IMR-90 (cell line): Measurements from ENCODE around the gene C10orf62. TPM values are rescaled to one million over a fixed set of nuclear protein-coding genes. Genes with fewer than 3 reads are reported as not detected.

Source experiments
- ATAC-seq: fragments of 200-7000 bp; cut with Tn5 transposase; 2 replicates; pipeline ENCODE4 v1.9.1; 2020; ENCODE audit warnings: low read depth, mild to moderate bottlenecking, moderate library complexity
- BruUV-seq: library from RNA; stranded (reverse); fragments of 400-500 nt; replicated peaks from 2 replicates; lab custom pipeline; 2021; lab: Mats Ljungman, UMichigan
- CTCF ChIA-PET: fragments of 300-600 bp; formaldehyde crosslinking; extraction: SDS; loops from one replicate; lab custom pipeline; 2021; ENCODE audit warnings: antibody characterized with exemption; lab: Yijun Ruan, JAX
- POLR2A ChIA-PET: fragments of 300-600 bp; sonication (Branson Sonifier 250); formaldehyde crosslinking; loops from one replicate; lab custom pipeline; 2022; ENCODE audit warnings: antibody characterized with exemption; ENCODE audit not compliant: unreplicated experiment; lab: Charles Lee
- DNase-seq: peaks from one replicate; pipeline ENCODE4 v3.0.0; 2013
- H2AFZ ChIP-seq: replicated peaks from 2 replicates; pipeline ENCODE3; 2013; ENCODE audit warnings: low read length, mild to moderate bottlenecking; ENCODE audit not compliant: poor library complexity
- H2AK5ac ChIP-seq: 2 replicates; pipeline ENCODE4 v1.6.1; 2013; ENCODE audit warnings: low read depth, low read length, inconsistent platforms
- H2AK9ac ChIP-seq: replicated peaks from 2 replicates; pipeline ENCODE3; 2013; ENCODE audit warnings: mild to moderate bottlenecking, low read depth, low read length, moderate library complexity; ENCODE audit not compliant: poor library complexity
- H2BK120ac ChIP-seq: 2 replicates; pipeline ENCODE4 v1.6.1; 2013; ENCODE audit warnings: low read depth, low read length, inconsistent platforms
- H2BK15ac ChIP-seq: 3 replicates; pipeline ENCODE4 v1.6.1; 2013; ENCODE audit warnings: low read depth, low read length, inconsistent platforms
- H2BK20ac ChIP-seq: 2 replicates; pipeline ENCODE4 v1.6.1; 2013; ENCODE audit warnings: low read depth, mild to moderate bottlenecking, inconsistent platforms, low read length, moderate library complexity
- H2BK5ac ChIP-seq: 2 replicates; pipeline ENCODE4 v1.6.1; 2013; ENCODE audit warnings: mild to moderate bottlenecking, low read depth, low read length, inconsistent platforms; ENCODE audit not compliant: poor library complexity, severe bottlenecking
- H3K14ac ChIP-seq: replicated peaks from 2 replicates; pipeline ENCODE4 v1.6.1; 2013; ENCODE audit warnings: low read depth, low read length, inconsistent platforms
- H3K18ac ChIP-seq: 2 replicates; pipeline ENCODE4 v1.6.1; 2013; ENCODE audit warnings: low read depth, low read length, control low read depth
- H3K23ac ChIP-seq: 2 replicates; pipeline ENCODE4 v1.6.1; 2013; ENCODE audit warnings: low read depth, low read length, inconsistent platforms
- H3K27ac ChIP-seq: 2 replicates; pipeline ENCODE4 v1.5.1; 2013; ENCODE audit warnings: mild to moderate bottlenecking, control low read depth, low read length; ENCODE audit not compliant: insufficient read depth
- H3K27me3 ChIP-seq: 2 replicates; pipeline ENCODE4 v1.6.1; 2013; ENCODE audit warnings: low read length; ENCODE audit not compliant: control insufficient read depth, insufficient read depth
- H3K36me3 ChIP-seq: 2 replicates; pipeline ENCODE4 v1.6.1; 2013; ENCODE audit warnings: low read length, mixed read lengths; ENCODE audit not compliant: control insufficient read depth, insufficient read depth
- H3K4ac ChIP-seq: 2 replicates; pipeline ENCODE4 v1.6.1; 2013; ENCODE audit warnings: low read depth, low read length, inconsistent platforms
- H3K4me1 ChIP-seq: 2 replicates; pipeline ENCODE4 v1.6.1; 2013; ENCODE audit warnings: low read length, mixed read lengths; ENCODE audit not compliant: control insufficient read depth, insufficient read depth
- H3K4me2 ChIP-seq: 2 replicates; pipeline ENCODE4 v1.6.1; 2013; ENCODE audit warnings: low read depth, mild to moderate bottlenecking, control low read depth, low read length, moderate library complexity
- H3K4me3 ChIP-seq: 2 replicates; pipeline ENCODE4 v1.5.1; 2013; ENCODE audit warnings: low read depth, mild to moderate bottlenecking, control low read depth, low read length, moderate library complexity; ENCODE audit not compliant: insufficient read depth
- H3K56ac ChIP-seq: 2 replicates; pipeline ENCODE4 v1.6.1; 2013; ENCODE audit warnings: low read length, inconsistent platforms; ENCODE audit not compliant: insufficient read depth; ENCODE audit errors: extremely low read depth
- H3K79me1 ChIP-seq, 2 experiments: 2 replicates each; pipeline ENCODE4 v1.6.1; 2013; ENCODE audit warnings: low read length in 2 of 2, inconsistent platforms in 1 of 2, low read depth in 1 of 2
- H3K9ac ChIP-seq: 2 replicates; pipeline ENCODE4 v1.6.1; 2013; ENCODE audit warnings: low read depth, low read length, control low read depth
- H3K9me1 ChIP-seq: 2 replicates; pipeline ENCODE4 v1.6.1; 2013; ENCODE audit warnings: low read length, inconsistent platforms; ENCODE audit not compliant: insufficient read depth
- H3K9me3 ChIP-seq: 2 replicates; pipeline ENCODE4 v1.6.1; 2013; ENCODE audit warnings: low read length; ENCODE audit not compliant: control insufficient read depth, insufficient read depth
- H4K20me1 ChIP-seq: 2 replicates; pipeline ENCODE4 v1.6.1; 2013; ENCODE audit warnings: low read length, inconsistent platforms; ENCODE audit not compliant: insufficient read depth
- H4K5ac ChIP-seq: 2 replicates; pipeline ENCODE4 v1.6.1; 2013; ENCODE audit warnings: mild to moderate bottlenecking, low read depth, low read length, control low read depth
- H4K8ac ChIP-seq, 2 experiments: 2 replicates each; pipeline ENCODE4 v1.6.1; 2013; ENCODE audit warnings: low read depth in 2 of 2, low read length in 2 of 2, control low read depth in 1 of 2, inconsistent platforms in 1 of 2
- H4K91ac ChIP-seq: 2 replicates; pipeline ENCODE4 v1.6.1; 2013; ENCODE audit warnings: low read depth, low read length, inconsistent platforms; ENCODE audit not compliant: insufficient read depth
- FOS ChIP-seq: fragments of 150-350 bp; IDR thresholded peaks from 2 replicates; pipeline ENCODE4 v1.6.1; 2016; ENCODE audit warnings: low read depth, low read length
- SMC3 ChIP-seq: fragments of 150-350 bp; IDR thresholded peaks from 2 replicates; pipeline ENCODE4 v1.6.1; 2016; ENCODE audit warnings: low read depth, mild to moderate bottlenecking, antibody characterized with exemption, low read length, moderate library complexity
- WGBS, 2 experiments: methylation state at CpG; one replicate each; pipeline versions ENCODE4 v1.1.5 to v1.1.7; 2013; ENCODE audit warnings: missing lambda C conversion rate in 2 of 2; ENCODE audit not compliant: insufficient read length in 1 of 2; ENCODE audit errors: extremely low coverage in 2 of 2; 5-methylcytosine and 5-hydroxymethylcytosine counted together
- dilution Hi-C: fragments of 300-500 bp; cut with HindIII; formaldehyde crosslinking; loops from one replicate; pipeline ENCODE4 v1.14.3; 2018; ENCODE audit warnings: low sequenced_read_pairs; ENCODE audit not compliant: unreplicated experiment
- in situ Hi-C: fragments of 300-500 bp; cut with MboI; formaldehyde crosslinking; loops from 3 replicates; pipeline ENCODE4 v1.14.3; 2019; ENCODE audit warnings: low sequenced_read_pairs, inconsistent platforms, mixed read lengths
- intact Hi-C: fragments of 100-400 bp; cut with micrococcal nuclease; formaldehyde crosslinking; loops from 2 replicates; pipeline ENCODE4 v1.10.0; 2022
- polyA plus RNA-seq, 3 experiments: library from polyadenylated mRNA; depleted of rRNA; stranded (reverse); fragments of >200 nt; gene quantifications; 2 replicates each; pipeline ENCODE4 v1.2.3, GENCODE V29; 2012; ENCODE audit warnings: low replicate concordance in 1 of 3
- total RNA-seq: library from RNA; depleted of rRNA; stranded (reverse); fragments of >200 nt; gene quantifications from 2 replicates; pipeline ENCODE4 v1.2.3, GENCODE V29; 2012
- TF ChIP-seq, protein P1 (sequence below): conservative IDR thresholded peaks from 2 replicates; pipeline ENCODE4 v1.5.1; 2012; ENCODE audit warnings: mild to moderate bottlenecking, low read depth, low read length, improper control_type of control experiment

The C10orf62 gene
- total and polyA plus RNA-seq, 2 of the 4 experiments (the other 2 are of a cell fraction) = not detected

DNA sequence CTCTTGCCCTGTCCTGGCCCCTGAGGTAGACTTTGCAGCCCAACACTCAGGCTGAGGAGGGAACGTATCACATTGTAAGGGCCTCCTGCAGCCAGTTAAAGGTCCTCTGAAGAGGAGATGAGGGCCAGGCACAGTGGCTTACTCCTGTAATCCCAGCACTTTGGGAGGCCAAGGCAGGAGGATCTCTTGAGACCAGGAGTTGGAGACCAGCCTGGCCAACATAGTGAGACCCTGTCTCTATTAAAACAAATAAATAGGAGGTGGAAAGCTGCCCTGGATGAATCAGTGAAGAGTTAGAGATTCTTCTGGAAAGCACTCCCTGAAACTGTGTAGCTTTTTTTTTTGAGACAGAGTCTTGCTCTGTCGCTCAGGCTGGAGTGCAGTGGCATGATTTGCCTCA lies 2.3 kb upstream of the C10orf62 start:
- H2BK15ac ChIP-seq = no peak overlapping the region
- H4K20me1 ChIP-seq = no peaks in the 10 kb centered on the region
- H2AK5ac ChIP-seq = no peak overlapping the region
- no peaks in the 10 kb centered on the region for H3K27me3 ChIP-seq
- dilution Hi-C loops (no loop called here), intact Hi-C loops (no loop called here), in situ Hi-C loops (no loop called here)
- H3K4me2 ChIP-seq = no peak overlapping the region
- no TSS peak for BruUV-seq
- no peak overlapping the region for H2BK20ac ChIP-seq
- no peak overlapping the region for H3K56ac ChIP-seq
- H2BK5ac ChIP-seq = no peak overlapping the region
- DNase-seq (no peak), ATAC-seq (no peak)
- no peak overlapping the region for H2AFZ ChIP-seq
- no peak overlapping the region for H3K14ac ChIP-seq
- ChIA-PET POLR2A (no interaction called here), CTCF (no interaction called here)
- no peak overlapping the region for H3K18ac ChIP-seq
- 0 out of 2 replicates have a peak, but pooled peaks cover 6% of the 10 kb centered on the region for H3K9me1 ChIP-seq
- H3K79me1 ChIP-seq = no peaks in the 10 kb centered on the region
- TF ChIP-seq, protein P1, sequence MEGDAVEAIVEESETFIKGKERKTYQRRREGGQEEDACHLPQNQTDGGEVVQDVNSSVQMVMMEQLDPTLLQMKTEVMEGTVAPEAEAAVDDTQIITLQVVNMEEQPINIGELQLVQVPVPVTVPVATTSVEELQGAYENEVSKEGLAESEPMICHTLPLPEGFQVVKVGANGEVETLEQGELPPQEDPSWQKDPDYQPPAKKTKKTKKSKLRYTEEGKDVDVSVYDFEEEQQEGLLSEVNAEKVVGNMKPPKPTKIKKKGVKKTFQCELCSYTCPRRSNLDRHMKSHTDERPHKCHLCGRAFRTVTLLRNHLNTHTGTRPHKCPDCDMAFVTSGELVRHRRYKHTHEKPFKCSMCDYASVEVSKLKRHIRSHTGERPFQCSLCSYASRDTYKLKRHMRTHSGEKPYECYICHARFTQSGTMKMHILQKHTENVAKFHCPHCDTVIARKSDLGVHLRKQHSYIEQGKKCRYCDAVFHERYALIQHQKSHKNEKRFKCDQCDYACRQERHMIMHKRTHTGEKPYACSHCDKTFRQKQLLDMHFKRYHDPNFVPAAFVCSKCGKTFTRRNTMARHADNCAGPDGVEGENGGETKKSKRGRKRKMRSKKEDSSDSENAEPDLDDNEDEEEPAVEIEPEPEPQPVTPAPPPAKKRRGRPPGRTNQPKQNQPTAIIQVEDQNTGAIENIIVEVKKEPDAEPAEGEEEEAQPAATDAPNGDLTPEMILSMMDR = no peak
- TF ChIP-seq SMC3 (no peak), FOS (no peak)
- H2BK120ac ChIP-seq = no peak overlapping the region
- H3K36me3 ChIP-seq = no peaks in the 10 kb centered on the region
- no peak overlapping the region for H3K4me3 ChIP-seq
- H3K4me1 ChIP-seq = peaks cover 3% of the 10 kb centered on the region; the same call in 1 of the 2 replicates
- no peak overlapping the region for H4K91ac ChIP-seq
- no peak overlapping the region for H3K9ac ChIP-seq
- H3K4ac ChIP-seq = no peak overlapping the region
- no CpG with 5 or more reads among the region's 2 CpGs for WGBS, 2 experiments
- no peak overlapping the region for H3K27ac ChIP-seq
- H4K8ac ChIP-seq = no peak overlapping the region
- no peak overlapping the region for H3K23ac ChIP-seq
- no peaks in the 10 kb centered on the region for H3K9me3 ChIP-seq
- H2AK9ac ChIP-seq = no peak overlapping the region
- no peak overlapping the region for H4K5ac ChIP-seq
